Inflammatory macrophage treated with lipopolysaccharide for 1 hour (primary cell): ENCODE data around the gene ELOVL7.
A peak's percentile ranks its signal among the peaks of the same experiment; 100 is the strongest.
"Not testable (repeated sequence)": the region's sequence is repeated elsewhere in the genome, so short reads cannot be mapped to it uniquely, and the experiment has no call there.

Experiments
- DNase-seq, 2 donors: peaks; one replicate each; pipeline ENCODE4 v3.0.0-alpha.2; 2020 to 2022

ELOVL7 gene

DNA sequence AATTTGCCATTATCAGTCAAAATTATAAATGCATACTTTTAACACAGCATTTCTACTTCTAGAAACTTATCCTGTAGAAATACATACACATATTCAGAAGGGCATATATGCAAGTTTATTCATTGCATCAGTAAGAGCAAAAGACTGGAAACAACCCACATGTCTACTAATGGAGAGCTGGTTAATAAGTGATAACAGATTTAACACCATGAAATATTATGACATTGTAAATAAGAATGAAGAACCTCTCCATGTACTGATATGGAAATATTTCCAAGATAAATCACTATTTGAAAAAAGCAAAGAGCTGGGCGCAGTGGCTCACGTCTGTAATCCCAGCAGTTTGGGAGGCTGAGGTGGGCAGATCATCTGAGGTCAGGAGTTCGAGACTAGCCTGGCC lies 54.5 kb downstream of the ELOVL7 start:
- DNase-seq = no peak

- DNase-seq = no peak
Observed at GRCh38 chr5:60788863-60789513, 55.1 kb downstream of the ELOVL7 start.

DNA sequence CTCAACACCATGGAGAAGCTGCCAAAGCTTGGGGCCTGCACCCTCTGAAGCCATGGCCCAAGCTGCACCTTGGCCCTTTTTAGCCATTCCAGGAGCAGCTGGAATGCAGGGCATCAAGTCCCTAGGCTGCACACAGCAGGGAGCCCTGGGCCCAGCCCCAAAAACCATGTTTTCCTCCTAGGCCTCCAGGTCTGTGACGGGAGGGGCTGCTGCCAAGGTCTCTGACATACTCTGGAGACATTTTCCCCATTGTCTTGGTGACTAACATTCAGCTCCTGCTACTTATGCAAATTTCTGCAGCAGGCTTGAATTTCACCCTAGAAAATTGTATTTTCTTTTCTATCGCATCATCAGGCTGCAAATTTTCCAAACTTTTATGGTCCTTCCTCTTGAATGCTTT lies 64.6 kb downstream of the ELOVL7 start:
- no peak for DNase-seq

DNA sequence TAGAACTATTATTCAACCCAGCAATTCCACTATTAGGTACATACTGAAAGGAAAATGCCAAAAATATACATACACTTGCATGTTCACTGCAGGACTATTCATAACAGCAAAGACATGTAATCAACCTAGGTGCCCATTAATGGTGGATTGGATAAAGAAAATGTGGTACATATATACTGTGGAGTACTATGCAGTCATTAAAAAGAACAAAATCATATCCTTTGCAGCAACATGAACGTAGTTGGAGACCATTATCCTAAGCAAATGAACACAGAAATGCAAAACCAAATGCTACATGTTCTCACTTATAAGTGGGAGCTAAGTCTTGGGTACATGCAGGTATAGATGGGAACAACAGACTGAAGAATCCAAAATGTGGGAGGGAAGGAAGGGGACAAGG lies 67.7 kb downstream of the ELOVL7 start:
- DNase-seq = no peak

GRCh38 chr5:60765019-60765709 lies 78.9 kb downstream of the ELOVL7 start:
- DNase-seq = no peak

DNA sequence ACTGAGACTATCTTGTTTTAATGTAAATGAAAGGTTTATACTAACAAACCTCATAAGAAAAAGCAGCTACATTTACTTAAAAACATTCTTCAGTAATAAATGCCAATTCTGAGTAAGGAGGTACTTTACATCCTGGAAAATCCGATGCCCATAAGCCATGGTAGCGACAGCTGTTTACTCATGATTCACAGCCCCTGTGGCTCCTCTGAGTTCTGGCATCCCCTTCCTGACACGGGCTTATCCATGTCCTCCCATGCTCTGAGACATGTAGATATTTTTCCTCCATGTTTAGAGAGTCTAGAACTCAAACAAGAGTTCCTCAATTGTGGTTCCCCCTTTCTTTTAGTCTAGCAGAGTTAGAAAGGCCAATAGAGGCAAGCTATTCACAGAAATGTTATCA lies 81.0 kb downstream of the ELOVL7 start:
- no peak for DNase-seq

GRCh38 chr5:60754495-60754894 lies 89.6 kb downstream of the ELOVL7 start:
- DNase-seq = no peak

DNA sequence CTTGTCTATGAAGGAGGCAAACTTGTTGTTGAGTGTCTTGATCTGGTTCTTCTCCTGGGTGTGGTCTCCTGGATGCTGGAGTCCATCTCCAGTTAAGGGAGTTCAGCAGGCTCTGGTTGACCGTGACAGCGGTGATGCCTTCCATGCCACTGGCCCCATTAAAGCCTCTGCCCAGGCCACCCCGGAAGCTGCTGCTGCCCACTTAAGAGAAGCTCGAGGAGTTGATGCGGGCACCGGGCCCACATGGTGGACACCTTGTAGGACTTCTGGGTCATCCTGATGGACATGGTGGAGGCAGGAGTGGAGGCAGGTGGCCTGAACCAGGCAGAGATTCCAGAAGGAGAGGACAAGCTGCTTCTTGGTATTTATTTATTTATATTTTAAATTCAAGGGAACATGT lies 99.4 kb downstream of the ELOVL7 start:
- DNase-seq = no peak

- DNase-seq = no peak
Observed at GRCh38 chr5:60743511-60744314, 100.4 kb downstream of the ELOVL7 start.

DNA sequence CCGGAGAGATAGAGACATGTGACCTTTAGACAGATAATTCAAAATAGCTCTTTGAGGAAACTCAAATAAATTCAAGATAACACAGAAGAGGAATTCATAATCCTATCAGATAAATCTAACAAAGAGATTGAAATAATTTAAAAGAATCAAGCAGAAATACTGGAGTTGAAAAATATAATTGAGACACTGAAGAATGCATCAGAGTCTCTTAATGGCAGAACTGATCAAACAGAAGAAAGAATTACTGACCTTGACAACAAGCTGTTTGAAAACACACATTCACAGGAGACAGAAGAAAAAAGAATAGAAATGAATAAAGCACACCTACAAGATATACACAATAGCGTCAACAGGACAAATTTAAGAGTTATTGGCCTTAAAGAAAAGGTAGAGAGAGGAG lies 103.7 kb downstream of the ELOVL7 start:
- no peak for DNase-seq

GRCh38 chr5:60738933-60739332 lies 105.1 kb downstream of the ELOVL7 start:
- no peak for DNase-seq

GRCh38 chr5:60738461-60738860 lies 105.6 kb downstream of the ELOVL7 start:
- no peak for DNase-seq

DNA sequence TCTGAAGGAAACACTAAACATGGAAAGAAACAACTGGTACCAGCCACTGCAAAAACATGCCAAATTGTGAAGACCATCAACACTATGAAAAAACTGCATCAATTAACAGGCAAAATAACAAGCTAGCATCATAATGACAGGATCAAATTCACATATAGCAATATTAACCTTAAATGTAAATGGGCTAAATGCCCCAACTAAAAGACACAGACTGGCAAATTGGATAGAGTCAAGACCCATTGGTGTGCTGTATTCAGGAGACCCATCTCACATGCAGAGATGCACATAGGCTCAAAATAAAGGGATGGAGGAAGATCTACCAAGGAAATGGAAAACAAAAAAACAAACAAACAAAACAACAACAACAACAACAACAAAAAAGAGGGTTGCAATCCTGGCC lies 113.2 kb downstream of the ELOVL7 start:
- not testable (repeated sequence) for DNase-seq

DNA sequence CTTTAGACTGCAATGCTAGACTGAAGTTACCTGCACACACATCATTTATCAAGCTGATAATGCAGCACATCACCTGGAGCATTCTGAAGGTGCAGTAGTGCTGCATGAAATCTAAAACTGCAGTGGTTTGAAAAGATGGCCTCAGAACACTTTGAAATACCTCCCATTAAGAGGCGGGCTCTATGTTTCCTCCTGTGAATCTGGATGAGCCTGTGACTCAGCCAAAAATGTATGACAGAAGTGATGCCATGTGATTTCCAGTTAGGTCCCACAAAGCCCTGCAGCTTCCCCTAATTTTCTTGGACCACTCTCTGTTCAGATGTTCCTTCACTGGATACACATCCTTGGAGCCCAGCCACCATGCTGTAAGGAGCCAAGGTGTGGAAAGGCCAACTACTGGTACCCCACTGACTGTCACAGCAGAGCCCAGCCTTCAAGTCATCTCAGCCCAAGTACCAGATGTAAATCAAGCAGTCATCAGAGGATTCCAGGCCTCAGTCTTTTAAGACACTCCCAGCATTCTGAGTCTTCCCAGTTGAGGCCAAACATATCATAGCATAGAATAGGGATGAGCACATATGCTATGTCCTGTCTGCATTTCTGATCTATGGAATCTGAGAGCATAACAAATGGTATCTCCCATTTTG lies 116.9 kb downstream of the ELOVL7 start:
- peak; percentile 23 to 28 for DNase-seq

GRCh38 chr5:60724126-60724525 lies 119.9 kb downstream of the ELOVL7 start:
- no peak for DNase-seq

DNA sequence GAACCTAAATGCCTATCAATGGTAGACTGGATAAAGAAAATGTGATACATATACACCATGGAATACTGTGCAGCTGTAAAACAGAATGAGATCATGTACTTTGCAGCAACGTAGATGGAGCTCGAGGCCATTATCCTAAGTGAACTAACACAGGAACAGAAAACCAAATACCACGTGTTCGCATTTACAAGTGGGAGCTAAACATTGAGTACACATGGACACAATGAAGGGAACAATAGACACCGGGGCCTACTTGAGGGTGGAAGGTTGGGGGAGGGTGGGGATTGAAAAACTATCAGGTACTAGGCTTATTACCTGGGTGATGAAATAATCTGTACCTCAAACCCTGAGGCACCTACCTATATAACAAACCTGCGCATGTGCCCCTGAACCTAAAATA lies 121.7 kb downstream of the ELOVL7 start:
- DNase-seq = no peak

DNA sequence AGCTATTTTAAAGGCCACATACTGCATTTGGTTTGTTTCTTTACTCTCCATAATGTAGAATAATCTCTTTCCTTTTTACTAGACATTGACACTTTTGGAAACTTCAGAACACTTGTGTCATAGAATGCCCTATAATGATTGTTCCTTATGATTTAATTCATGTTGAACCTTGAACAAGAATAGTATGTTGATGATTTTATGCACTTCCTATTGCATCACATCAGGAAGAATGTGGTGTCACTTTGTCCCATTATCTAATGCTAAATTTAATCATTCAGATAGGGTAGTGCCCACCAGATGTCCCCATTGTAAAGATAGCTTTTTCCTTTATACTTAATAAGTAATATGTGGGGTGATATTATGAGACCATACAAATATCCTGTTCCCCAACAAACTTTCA lies 124.7 kb downstream of the ELOVL7 start:
- DNase-seq = no peak

GRCh38 chr5:60718166-60718892 lies 125.7 kb downstream of the ELOVL7 start:
- no peak for DNase-seq

- DNase-seq = not testable (repeated sequence)
Observed at GRCh38 chr5:60715201-60715928, 128.7 kb downstream of the ELOVL7 start.

GRCh38 chr5:60712950-60713349 lies 131.1 kb downstream of the ELOVL7 start:
- no peak for DNase-seq

DNA sequence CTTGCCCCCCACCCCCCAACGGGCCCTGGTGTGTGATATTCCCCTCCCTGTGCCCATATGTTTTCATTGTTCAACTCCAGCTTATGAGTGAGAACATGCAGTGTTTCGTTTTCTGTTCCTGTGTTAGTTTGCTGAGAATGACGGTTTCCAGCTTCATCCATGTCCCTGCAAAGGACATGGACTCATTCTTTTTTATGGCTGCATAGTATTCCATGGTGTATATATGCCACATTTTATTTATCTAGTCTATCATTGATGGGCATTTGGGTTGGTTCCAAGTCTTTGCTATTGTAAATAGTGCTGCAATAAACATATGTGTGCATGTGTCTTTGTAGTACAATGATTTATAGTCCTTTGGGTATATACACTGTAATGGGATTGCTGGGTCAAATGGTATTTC lies 132.2 kb downstream of the ELOVL7 start:
- DNase-seq = not testable (repeated sequence)

DNA sequence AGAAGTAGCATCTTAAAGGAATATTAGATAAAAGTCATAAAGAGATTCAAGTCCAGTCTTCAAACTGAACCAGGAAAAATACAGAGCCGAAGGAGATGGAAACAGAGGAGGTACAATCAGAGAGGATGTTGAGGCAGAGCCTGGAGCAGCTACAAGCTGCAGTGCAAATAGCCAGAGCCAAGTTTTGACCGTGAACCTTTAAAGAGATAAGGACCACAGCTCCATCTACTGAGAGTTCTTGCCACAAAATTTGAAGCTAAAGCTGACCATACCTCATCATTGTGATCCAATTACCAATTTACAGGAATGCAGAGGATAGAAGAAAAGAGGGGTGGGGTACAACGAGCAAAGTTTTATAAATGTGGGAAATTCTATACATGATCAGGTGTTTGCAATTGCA lies 133.7 kb downstream of the ELOVL7 start:
- no peak for DNase-seq
